HepG2 (cell line): Measurements from ENCODE around the gene WDR82. TPM values are rescaled to one million over a fixed set of nuclear protein-coding genes. Genes with fewer than 3 reads are reported as not detected.

Experiments
- CENPT ChIP-seq: sonication (generic); formaldehyde crosslinking; IDR thresholded peaks from 2 replicates; pipeline ENCODE4 v1.8.0; 2022; ENCODE audit warnings: low read depth, mild to moderate bottlenecking, moderate library complexity, missing genetic modification reagents
- CHCHD3 ChIP-seq: sonication (generic); formaldehyde crosslinking; IDR thresholded peaks from 2 replicates; pipeline ENCODE4 v1.8.0; 2022; ENCODE audit warnings: mild to moderate bottlenecking, missing genetic modification reagents, moderate library complexity
- GABPA ChIP-seq, 2 experiments: IDR thresholded peaks; 2 replicates each; pipeline ENCODE4 v1.6.1; 2011 to 2016; ENCODE audit warnings: low read depth in 2 of 2, low read length in 1 of 2, missing biosample characterization in 1 of 2, missing genetic modification characterization in 1 of 2
- GLI4 ChIP-seq: sonication (generic); formaldehyde crosslinking; IDR thresholded peaks from 2 replicates; pipeline ENCODE4 v1.5.1; 2020; ENCODE audit warnings: missing genetic modification reagents, mild to moderate bottlenecking, moderate library complexity, borderline replicate concordance
- HOXA3 ChIP-seq: sonication (generic); formaldehyde crosslinking; IDR thresholded peaks from 2 replicates; pipeline ENCODE4 v1.5.0; 2020; ENCODE audit warnings: missing genetic modification reagents
- KLF6 ChIP-seq: IDR thresholded peaks from 2 replicates; pipeline ENCODE4 v1.8.0; 2016; ENCODE audit warnings: missing biosample characterization, missing genetic modification reagents
- MIXL1 ChIP-seq: IDR thresholded peaks from 2 replicates; pipeline ENCODE4 v1.6.1; 2016
- MTA3 ChIP-seq: sonication (generic); formaldehyde crosslinking; IDR thresholded peaks from 2 replicates; pipeline ENCODE4 v1.4.0; 2020; ENCODE audit warnings: missing genetic modification reagents
- MXI1 ChIP-seq: IDR thresholded peaks from 3 replicates; pipeline ENCODE4 v1.6.1; 2012; ENCODE audit warnings: low read depth, low read length, inconsistent platforms, borderline replicate concordance
- PBX2 ChIP-seq: IDR thresholded peaks from 2 replicates; pipeline ENCODE4 v1.6.1; 2016; ENCODE audit warnings: control low read depth
- PPARG ChIP-seq: conservative IDR thresholded peaks from 2 replicates; pipeline ENCODE4 v1.6.1; 2016; ENCODE audit warnings: missing biosample characterization, missing genetic modification reagents
- RBM39 ChIP-seq: fragments of 200-400 bp; formaldehyde crosslinking; IDR thresholded peaks from one replicate; pipeline ENCODE4 v1.6.1; 2018; ENCODE audit warnings: antibody characterized with exemption, mild to moderate bottlenecking, low read depth, low read length; ENCODE audit not compliant: poor library complexity, severe bottlenecking
- REXO4 ChIP-seq: sonication (generic); formaldehyde crosslinking; IDR thresholded peaks from 2 replicates; pipeline ENCODE4 v1.8.0; 2022; ENCODE audit warnings: missing genetic modification reagents, mild to moderate bottlenecking, borderline replicate concordance
- SATB2 ChIP-seq: sonication (generic); formaldehyde crosslinking; IDR thresholded peaks from 2 replicates; pipeline ENCODE4 v1.5.0; 2020; ENCODE audit warnings: missing genetic modification reagents
- TARDBP ChIP-seq: sonication (generic); formaldehyde crosslinking; IDR thresholded peaks from 2 replicates; pipeline ENCODE4 v1.8.0; 2022; ENCODE audit warnings: mild to moderate bottlenecking, missing genetic modification reagents
- TGIF2 ChIP-seq: IDR thresholded peaks from 2 replicates; pipeline ENCODE4 v1.6.1; 2016; ENCODE audit warnings: control low read depth, missing compliant biosample characterization
- ZNF570 ChIP-seq: sonication (generic); formaldehyde crosslinking; IDR thresholded peaks from 2 replicates; pipeline ENCODE4 v1.4.0; 2020; ENCODE audit warnings: mild to moderate bottlenecking, missing genetic modification reagents, borderline replicate concordance
- ZNF646 ChIP-seq: sonication (generic); formaldehyde crosslinking; IDR thresholded peaks from 2 replicates; pipeline ENCODE4 v1.9.0; 2021; ENCODE audit warnings: mild to moderate bottlenecking, missing genetic modification reagents
- ZNF816 ChIP-seq: sonication (generic); formaldehyde crosslinking; IDR thresholded peaks from 2 replicates; pipeline ENCODE4 v1.8.0; 2022; ENCODE audit warnings: missing genetic modification reagents, mild to moderate bottlenecking, borderline replicate concordance
- polyA plus RNA-seq, 8 experiments: library from polyadenylated mRNA; depleted of rRNA in 3 of 8; stranded (reverse) in 7 of 8; unstranded in 1 of 8; fragments of >200 nt; fragmentation: Illumina TruSeq in 4 of 8; extraction: Trizol in 4 of 8; gene quantifications; 2 replicates each; pipeline versions ENCODE4 v1.2.1 to v1.2.3, GENCODE V29; 2011 to 2016; ENCODE audit warnings: low read depth in 4 of 8, missing spikeins in 1 of 8, mixed read lengths in 1 of 8; ENCODE audit not compliant: insufficient read depth in 1 of 8
- total RNA-seq, 5 experiments: library from RNA; depleted of rRNA; stranded (reverse); fragments of >200 nt; fragmentation: Illumina TruSeq; extraction: Trizol; gene quantifications; 2 replicates each; pipeline ENCODE4 v1.2.3, GENCODE V29; 2016; ENCODE audit warnings: low read depth in 1 of 5
- TF ChIP-seq, protein P1 (sequence below): sonication (generic); formaldehyde crosslinking; IDR thresholded peaks from 2 replicates; pipeline ENCODE4 v1.8.0; 2022; ENCODE audit warnings: mild to moderate bottlenecking, missing genetic modification reagents

WDR82 gene
- total and polyA plus RNA-seq, 2 of the 13 experiments (the other 11 are each of a cell fraction or from before 2014, with no cell fraction given): 39.1 to 59.5 TPM

GRCh38 chr3:52289747-52290595 lies 11.5 kb upstream of the WDR82 start (continued):
- TF ChIP-seq PBX2 (CRISPR knock-in tag) (no peak), MIXL1 (CRISPR knock-in tag) (peak; percentile 61), RBM39 (peak; percentile 81), CENPT (CRISPR knock-in tag) (0 out of 2 replicates have a peak, but pooled peaks have one; percentile 24), REXO4 (CRISPR knock-in tag) (no peak), GLI4 (CRISPR knock-in tag) (0 out of 2 replicates have a peak, but pooled peaks have one; percentile 61), PPARG (peak; percentile 59), MTA3 (CRISPR knock-in tag) (no peak), ZNF570 (CRISPR knock-in tag) (0 out of 2 replicates have a peak, but pooled peaks have one; percentile 15), KLF6 (peak; percentile 75; the same call in 1 of the 2 replicates), HOXA3 (CRISPR knock-in tag) (peak; percentile 62), GABPA (IDR thresholded peaks at IDR 0.05; ENCODE audit: low read depth, low read length) (no peak), GABPA (CRISPR knock-in tag; IDR thresholded peaks at IDR 0.05; ENCODE audit: low read depth) (peak; percentile 72; the same call in 1 of the 2 replicates), TARDBP (CRISPR knock-in tag) (peak; percentile 89), ZNF816 (CRISPR knock-in tag) (peak; percentile 17; the same call in 1 of the 2 replicates), SATB2 (CRISPR knock-in tag) (0 out of 2 replicates have a peak, but pooled peaks have one; percentile 13), ZNF646 (CRISPR knock-in tag) (peak; percentile 54; the same call in 1 of the 2 replicates), CHCHD3 (CRISPR knock-in tag) (0 out of 2 replicates have a peak, but pooled peaks have one; percentile 76), TGIF2 (CRISPR knock-in tag) (peak; percentile 73; the same call in 1 of the 2 replicates), MXI1 (peak; percentile 94; the same call in 2 of the 3 replicates)
- TF ChIP-seq, protein P1, sequence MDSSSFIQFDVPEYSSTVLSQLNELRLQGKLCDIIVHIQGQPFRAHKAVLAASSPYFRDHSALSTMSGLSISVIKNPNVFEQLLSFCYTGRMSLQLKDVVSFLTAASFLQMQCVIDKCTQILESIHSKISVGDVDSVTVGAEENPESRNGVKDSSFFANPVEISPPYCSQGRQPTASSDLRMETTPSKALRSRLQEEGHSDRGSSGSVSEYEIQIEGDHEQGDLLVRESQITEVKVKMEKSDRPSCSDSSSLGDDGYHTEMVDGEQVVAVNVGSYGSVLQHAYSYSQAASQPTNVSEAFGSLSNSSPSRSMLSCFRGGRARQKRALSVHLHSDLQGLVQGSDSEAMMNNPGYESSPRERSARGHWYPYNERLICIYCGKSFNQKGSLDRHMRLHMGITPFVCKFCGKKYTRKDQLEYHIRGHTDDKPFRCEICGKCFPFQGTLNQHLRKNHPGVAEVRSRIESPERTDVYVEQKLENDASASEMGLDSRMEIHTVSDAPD (CRISPR knock-in tag): peak; percentile 97
